ENCODE measurements around the gene HCK.

- TF ChIP-seq, protein P1, sequence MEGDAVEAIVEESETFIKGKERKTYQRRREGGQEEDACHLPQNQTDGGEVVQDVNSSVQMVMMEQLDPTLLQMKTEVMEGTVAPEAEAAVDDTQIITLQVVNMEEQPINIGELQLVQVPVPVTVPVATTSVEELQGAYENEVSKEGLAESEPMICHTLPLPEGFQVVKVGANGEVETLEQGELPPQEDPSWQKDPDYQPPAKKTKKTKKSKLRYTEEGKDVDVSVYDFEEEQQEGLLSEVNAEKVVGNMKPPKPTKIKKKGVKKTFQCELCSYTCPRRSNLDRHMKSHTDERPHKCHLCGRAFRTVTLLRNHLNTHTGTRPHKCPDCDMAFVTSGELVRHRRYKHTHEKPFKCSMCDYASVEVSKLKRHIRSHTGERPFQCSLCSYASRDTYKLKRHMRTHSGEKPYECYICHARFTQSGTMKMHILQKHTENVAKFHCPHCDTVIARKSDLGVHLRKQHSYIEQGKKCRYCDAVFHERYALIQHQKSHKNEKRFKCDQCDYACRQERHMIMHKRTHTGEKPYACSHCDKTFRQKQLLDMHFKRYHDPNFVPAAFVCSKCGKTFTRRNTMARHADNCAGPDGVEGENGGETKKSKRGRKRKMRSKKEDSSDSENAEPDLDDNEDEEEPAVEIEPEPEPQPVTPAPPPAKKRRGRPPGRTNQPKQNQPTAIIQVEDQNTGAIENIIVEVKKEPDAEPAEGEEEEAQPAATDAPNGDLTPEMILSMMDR (IDR thresholded peaks at IDR 0.05) = no peak
- no peak for TF ChIP-seq POLR2A (IDR thresholded peaks at IDR 0.05)
Observed at GRCh38 chr20:32071395-32072167, 19.5 kb downstream of the HCK start.

Measured in lower leg skin (tissue), 3 donors.